Camera-type eye (tissue), 1 donor: ENCODE data around the gene FGFBP1. TPM values are rescaled to one million over a fixed set of nuclear protein-coding genes. Genes with fewer than 3 reads are reported as not detected.

Experiments used
- total RNA-seq: library from RNA; depleted of rRNA; stranded (reverse); fragments of >200 nt; gene quantifications from one replicate; pipeline ENCODE4 v1.2.3, GENCODE V29; 2014

The FGFBP1 gene
- total RNA-seq, result 0.71 TPM

GRCh38 chr4:15938640-15939039 lies at the start of gene FGFBP1:
FGFBP1 (minus strand) TSS chr4:15938740; CDS start chr4:15936632, 2,108 bp downstream.

DNA sequence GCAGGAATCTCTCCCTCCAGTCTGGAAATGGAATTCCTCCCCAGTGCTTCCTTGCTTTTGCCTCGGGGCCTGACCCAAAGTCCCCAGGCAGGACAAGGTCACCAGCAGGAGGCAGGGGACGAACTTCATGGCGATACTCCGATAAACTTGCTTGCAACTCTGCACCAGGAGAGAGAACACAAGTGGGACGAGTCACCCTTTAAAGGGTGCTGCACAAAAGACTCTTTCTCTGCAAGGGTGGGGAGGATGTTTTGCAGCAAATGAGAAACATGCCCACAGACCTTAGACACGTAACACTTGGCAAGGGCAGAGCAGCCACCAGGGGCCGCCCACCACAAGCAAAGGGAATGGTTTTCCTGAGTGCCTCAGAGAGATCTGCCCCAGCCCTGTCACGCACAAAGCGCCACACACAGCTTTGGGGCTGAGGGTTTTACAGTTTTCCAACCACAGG lies 24.5 kb upstream of the FGFBP1 start, which contains the start of gene FGFBP2:
Gene FGFBP2, minus strand, starts transcription at position 175 of the 451 bp plus-strand sequence. Its CDS starts 46 bp downstream, at position 129.

Other genes with a start within 250 kb of the FGFBP1 start
- 4.9 TPM for gene BST1, start 235.7 kb downstream of the FGFBP1 start, total RNA-seq
- gene CD38, start 160.4 kb downstream of the FGFBP1 start, total RNA-seq, result 2.5 TPM
- gene FGFBP2, start 24.4 kb upstream of the FGFBP1 start, total RNA-seq, result not detected
- gene PROM1, start 145.3 kb upstream of the FGFBP1 start, total RNA-seq, result 298 TPM